ENCODE measurements around the gene MS4A6A.
A peak's percentile ranks its signal among the peaks of the same experiment; 100 is the strongest.
"Not testable (repeated sequence)": the region's sequence is repeated elsewhere in the genome, so short reads cannot be mapped to it uniquely, and the experiment has no call there.

Gene MS4A6A

DNA sequence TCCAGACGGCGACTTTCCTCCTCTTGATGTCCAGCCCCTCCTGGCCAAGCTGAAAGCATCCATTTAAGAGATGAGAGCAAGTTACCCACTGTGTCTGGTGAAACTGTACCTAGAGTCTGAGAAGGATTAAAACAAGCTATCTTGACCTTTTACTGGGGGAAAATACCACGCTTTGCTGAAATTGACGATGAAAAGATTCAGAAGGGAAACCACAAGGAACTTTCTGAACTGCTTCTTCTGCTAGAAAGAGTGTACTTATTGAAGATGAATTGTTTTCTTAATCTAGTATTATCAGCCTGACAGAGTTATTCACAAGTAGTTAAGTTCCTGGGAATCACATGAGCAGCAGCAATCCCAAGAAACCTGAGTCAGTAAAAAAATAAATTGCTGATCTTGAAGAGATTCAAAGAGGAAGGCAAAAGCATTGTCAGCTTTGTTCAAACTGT lies 13.1 kb upstream of the MS4A6A start:
- H3K4me3 ChIP-seq (ENCODE audit: low read length) = no peak overlapping the region
- TF ChIP-seq, protein P1, sequence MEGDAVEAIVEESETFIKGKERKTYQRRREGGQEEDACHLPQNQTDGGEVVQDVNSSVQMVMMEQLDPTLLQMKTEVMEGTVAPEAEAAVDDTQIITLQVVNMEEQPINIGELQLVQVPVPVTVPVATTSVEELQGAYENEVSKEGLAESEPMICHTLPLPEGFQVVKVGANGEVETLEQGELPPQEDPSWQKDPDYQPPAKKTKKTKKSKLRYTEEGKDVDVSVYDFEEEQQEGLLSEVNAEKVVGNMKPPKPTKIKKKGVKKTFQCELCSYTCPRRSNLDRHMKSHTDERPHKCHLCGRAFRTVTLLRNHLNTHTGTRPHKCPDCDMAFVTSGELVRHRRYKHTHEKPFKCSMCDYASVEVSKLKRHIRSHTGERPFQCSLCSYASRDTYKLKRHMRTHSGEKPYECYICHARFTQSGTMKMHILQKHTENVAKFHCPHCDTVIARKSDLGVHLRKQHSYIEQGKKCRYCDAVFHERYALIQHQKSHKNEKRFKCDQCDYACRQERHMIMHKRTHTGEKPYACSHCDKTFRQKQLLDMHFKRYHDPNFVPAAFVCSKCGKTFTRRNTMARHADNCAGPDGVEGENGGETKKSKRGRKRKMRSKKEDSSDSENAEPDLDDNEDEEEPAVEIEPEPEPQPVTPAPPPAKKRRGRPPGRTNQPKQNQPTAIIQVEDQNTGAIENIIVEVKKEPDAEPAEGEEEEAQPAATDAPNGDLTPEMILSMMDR (conservative IDR thresholded peaks at IDR 0.05; ENCODE audit: low read depth, low read length) = no peak
- no peak for DNase-seq (ENCODE audit: low read depth)

DNA sequence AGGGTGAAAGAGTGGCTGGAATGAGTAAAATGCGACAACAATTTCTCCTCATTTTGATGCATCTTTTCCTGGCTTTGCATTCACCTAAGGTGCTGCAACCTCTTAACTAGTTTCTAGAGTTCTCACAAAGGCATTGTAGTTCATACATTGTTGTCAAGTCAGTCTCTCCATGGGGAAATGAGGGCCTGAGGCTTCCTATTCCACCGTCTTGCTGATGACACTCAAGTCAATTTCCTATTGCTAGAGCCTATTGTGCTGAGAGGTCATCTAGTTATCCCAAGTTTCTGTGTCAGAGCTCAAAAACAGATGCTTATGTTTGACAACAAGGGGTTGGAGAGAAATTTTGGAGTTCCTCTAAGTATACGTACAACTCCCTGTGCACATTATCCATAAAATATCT lies 11.6 kb upstream of the MS4A6A start:
- no peak overlapping the region for H3K4me3 ChIP-seq (ENCODE audit: low read length)
- TF ChIP-seq, protein P1 (conservative IDR thresholded peaks at IDR 0.05; ENCODE audit: low read depth, low read length) = no peak
- no peak for DNase-seq (ENCODE audit: low read depth)

DNA sequence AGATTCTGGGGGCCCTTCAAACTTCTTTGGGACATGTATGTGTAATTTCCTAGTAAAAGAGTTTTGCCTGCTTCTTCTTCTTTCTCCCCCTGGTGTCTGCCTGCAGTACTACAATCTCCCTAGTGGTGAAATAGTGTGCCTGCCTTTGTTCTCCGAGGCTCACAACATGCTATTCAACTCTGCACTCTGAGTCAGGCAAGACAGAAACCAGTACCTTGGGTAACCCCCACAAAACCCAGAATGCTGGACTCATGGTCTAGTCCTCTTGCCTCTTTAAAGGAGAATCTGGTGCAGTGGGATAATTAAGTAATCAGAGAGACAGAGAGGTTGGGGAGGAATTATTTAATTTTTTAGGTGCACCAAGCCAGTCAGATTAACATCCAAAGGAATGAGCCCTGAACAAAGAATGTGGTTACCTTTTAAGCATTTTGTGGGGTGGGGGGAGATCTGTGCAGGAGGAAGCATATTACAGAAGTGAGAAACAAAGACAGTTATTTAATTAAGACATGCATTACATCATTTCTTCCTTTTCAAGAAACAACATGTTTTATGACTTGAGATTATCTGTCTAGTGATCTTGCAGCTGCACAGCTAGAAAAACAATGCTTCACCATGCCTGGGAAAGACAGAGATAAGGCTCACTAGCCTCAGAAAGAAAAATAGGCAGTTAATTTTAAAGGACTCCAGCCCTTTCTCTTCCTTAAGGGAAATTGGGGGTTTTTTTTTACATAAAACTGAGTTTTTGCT lies 11.0 kb upstream of the MS4A6A start:
- no peak for DNase-seq (ENCODE audit: low read depth)
- H3K4me3 ChIP-seq (ENCODE audit: low read length) = no peak overlapping the region
- TF ChIP-seq, protein P1 (conservative IDR thresholded peaks at IDR 0.05; ENCODE audit: low read depth, low read length) = peak; percentile 98

DNA sequence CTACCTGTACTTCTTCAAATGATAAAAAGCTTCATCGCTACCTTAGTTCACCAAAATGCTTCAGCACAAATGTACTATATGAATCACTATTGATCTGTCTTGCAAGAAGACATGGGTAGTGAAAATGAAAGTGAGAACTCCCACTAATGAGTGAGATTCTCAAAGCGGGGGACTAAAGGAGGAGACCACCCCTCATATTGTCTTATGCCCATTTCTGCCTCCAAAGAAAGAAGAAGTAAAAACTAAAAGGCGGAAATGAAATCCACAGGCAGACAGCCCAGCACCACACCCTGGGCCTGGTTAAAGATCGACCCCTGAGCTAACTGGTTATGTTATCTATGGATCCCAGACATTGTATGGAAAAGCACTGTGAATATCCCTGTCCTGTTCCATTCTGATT lies 9.7 kb upstream of the MS4A6A start:
- DNase-seq (ENCODE audit: low read depth); H3K4me3 ChIP-seq (ENCODE audit: low read length): not testable (repeated sequence)

DNA sequence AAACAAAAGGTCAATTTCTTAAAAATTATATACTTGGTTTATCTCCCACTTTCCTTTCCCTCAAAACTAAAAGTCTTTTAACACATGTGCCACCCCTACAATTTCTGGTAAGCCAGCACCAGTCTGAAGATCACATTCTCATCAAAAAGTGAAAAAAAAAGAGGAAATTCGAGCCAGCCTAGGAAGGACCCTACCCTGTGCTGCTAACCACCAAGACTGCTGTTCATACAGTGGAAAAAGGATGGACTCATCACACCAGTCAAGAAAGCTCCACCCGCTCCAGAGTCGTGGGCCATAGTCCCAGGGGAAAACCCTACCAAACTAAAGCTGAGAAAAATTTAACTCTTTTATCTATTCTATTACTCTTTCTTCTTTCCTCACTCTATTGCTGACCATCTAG lies 5.6 kb upstream of the MS4A6A start:
- not testable (repeated sequence) for DNase-seq (ENCODE audit: low read depth); H3K4me3 ChIP-seq (ENCODE audit: low read length)

DNA sequence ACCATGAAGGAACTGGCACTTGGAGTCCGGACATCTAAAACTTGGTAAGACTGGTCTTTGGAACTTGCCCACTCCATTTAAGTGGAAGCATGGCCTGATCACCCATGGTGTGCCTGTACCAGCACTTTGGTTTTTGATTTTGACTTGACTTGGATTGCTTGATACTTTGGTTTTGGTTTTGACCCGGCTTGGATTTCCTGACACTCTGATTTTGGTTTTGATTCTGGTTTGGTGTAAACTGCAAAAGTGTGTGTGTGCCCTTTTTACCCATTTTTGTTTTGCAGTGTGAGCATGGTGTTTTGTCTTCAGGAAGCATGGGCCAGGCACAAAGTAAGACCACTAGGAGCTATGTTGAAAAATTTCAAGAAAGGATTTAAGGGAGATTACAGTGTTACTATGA lies 3.2 kb upstream of the MS4A6A start:
- H3K4me3 ChIP-seq (ENCODE audit: low read length); DNase-seq (ENCODE audit: low read depth): not testable (repeated sequence)

DNA sequence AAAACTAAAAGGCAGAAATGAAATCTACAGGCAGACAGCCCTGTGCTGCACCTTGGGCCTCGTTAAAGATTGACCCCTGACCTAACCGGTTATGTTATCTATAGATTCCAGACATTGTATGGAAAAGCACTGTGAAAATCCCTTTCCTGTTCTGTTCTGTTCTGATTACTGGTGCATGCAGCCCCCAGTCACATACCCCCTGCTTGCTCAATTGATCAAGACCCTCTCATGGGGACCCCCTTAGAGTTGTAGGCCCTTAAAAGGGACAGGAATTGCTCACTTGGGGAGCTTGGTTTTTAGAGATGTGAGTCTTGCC lies 2.6 kb upstream of the MS4A6A start:
- DNase-seq (ENCODE audit: low read depth) = not testable (repeated sequence)

DNA sequence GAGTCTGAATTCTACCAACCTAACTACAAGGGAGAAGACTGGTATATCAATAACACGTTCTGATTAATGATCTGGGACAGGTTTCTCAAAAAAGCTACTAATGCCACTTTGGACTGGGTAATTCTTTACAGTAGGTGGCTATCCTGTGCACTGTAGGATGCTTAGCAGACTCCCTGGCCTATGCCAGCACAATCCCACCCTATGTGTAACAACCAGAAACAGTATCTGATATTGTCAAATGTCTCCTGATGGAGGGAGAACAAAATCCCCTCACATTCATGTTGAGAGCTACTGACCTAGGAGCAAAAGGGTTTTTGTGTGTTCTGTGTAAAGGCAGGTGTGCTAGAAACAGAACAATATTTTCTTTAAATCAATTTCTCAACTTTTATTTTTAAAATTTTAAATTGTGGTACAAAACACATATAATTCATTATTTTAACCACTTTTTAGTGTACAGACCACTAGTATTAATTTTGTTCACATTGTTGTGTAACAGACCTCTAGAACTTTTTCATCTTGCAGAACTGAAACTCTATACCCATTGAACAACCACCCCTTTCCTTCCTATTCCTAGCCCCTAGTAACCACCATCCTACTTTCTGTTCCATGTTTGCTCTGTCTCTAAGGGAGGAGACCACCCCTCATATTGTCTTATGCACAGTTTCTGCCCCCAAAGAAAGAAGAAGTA lies 2.1 kb upstream of the MS4A6A start:
- DNase-seq (ENCODE audit: low read depth) = no peak
- TF ChIP-seq, protein P1 (conservative IDR thresholded peaks at IDR 0.05; ENCODE audit: low read depth, low read length) = no peak
- H3K4me3 ChIP-seq (ENCODE audit: low read length) = no peak overlapping the region

More for the DNA sequence above, 2.6 kb upstream of the MS4A6A start:
- not testable (repeated sequence) for H3K4me3 ChIP-seq (ENCODE audit: low read length)

DNA sequence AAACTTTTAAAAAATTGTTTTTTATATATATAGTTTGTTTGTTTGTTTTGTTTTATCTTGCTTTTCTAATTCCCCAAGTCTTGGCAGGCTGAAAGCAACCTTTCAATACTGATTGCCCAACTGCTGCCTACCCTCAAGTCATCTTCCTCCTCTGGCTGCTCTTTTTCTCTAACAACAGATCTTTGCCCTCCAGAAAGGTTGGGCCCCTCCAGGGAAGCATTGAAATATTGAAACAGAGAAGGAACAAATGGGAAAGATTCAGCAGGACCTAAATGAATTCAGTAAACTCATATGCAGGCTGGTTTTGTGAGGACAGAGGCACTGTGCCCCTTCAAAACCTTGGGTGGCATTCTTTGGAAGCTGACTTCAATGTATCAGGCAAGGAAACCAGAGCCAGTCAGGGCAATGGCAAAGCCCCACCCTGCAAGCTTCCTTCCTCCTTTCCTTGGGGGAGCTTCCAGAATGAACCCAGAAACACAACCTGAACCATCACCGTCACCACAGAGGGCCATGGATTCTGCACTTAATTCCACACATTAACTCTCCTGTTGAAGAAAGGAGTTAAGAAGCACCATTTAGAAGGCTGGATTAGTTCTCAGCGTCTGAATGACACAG lies 815 bp upstream of the MS4A6A start:
- H3K4me3 ChIP-seq (ENCODE audit: low read length) = no peak overlapping the region
- TF ChIP-seq, protein P1 (conservative IDR thresholded peaks at IDR 0.05; ENCODE audit: low read depth, low read length) = no peak
- DNase-seq (ENCODE audit: low read depth) = no peak
